ENCODE data around the gene EPHA2.
"Not testable (repeated sequence)": the region's sequence is repeated elsewhere in the genome, so short reads cannot be mapped to it uniquely, and the experiment has no call there.

Gene EPHA2

GRCh38 chr1:16172218-16172830, 16.5 kb upstream of the EPHA2 start:
- TF ChIP-seq TCF4 (CRISPR knock-in tag; IDR thresholded peaks at IDR 0.05; ENCODE audit: borderline replicate concordance) (no peak), ZFP30 (CRISPR knock-in tag; IDR thresholded peaks at IDR 0.05) (no peak), RARB (CRISPR knock-in tag; IDR thresholded peaks at IDR 0.05) (no peak), ZNF565 (CRISPR knock-in tag; conservative IDR thresholded peaks at IDR 0.05; ENCODE audit: low read depth) (no peak), ARNTL (CRISPR knock-in tag; IDR thresholded peaks at IDR 0.05; ENCODE audit: borderline replicate concordance, low read depth) (no peak), ESRRG (CRISPR knock-in tag; IDR thresholded peaks at IDR 0.05) (no peak), CSDC2 (CRISPR knock-in tag; IDR thresholded peaks at IDR 0.05) (no peak), PATZ1 (CRISPR knock-in tag; IDR thresholded peaks at IDR 0.05; ENCODE audit: borderline replicate concordance) (no peak), GLIS3 (CRISPR knock-in tag; IDR thresholded peaks at IDR 0.05) (no peak), TOX (CRISPR knock-in tag; IDR thresholded peaks at IDR 0.05; ENCODE audit: borderline replicate concordance) (no peak)
- no peak for ATAC-seq

GRCh38 chr1:16171314-16172151, 15.7 kb upstream of the EPHA2 start:
- ATAC-seq: no peak

GRCh38 chr1:16170283-16170673, 14.4 kb upstream of the EPHA2 start:
- no peak for TF ChIP-seq OSR1 (CRISPR knock-in tag; IDR thresholded peaks at IDR 0.05)
- TF ChIP-seq ZNF8 (CRISPR knock-in tag; IDR thresholded peaks at IDR 0.05): no peak
- no peak for TF ChIP-seq CSDC2 (CRISPR knock-in tag; IDR thresholded peaks at IDR 0.05)
- no peak for ATAC-seq

More at GRCh38 chr1:16171314-16172151, 15.7 kb upstream of the EPHA2 start:
- TF ChIP-seq PATZ1 (CRISPR knock-in tag; IDR thresholded peaks at IDR 0.05; ENCODE audit: borderline replicate concordance): no peak
- TF ChIP-seq TCF4 (CRISPR knock-in tag; IDR thresholded peaks at IDR 0.05; ENCODE audit: borderline replicate concordance): no peak

- TF ChIP-seq BACH2 (CRISPR knock-in tag; IDR thresholded peaks at IDR 0.05; ENCODE audit: borderline replicate concordance): no peak
- no peak for TF ChIP-seq POU6F1 (CRISPR knock-in tag; IDR thresholded peaks at IDR 0.05; ENCODE audit: borderline replicate concordance, low read depth)
- TF ChIP-seq PPARA (CRISPR knock-in tag; IDR thresholded peaks at IDR 0.05; ENCODE audit: borderline replicate concordance): no peak
- no peak for TF ChIP-seq PATZ1 (CRISPR knock-in tag; IDR thresholded peaks at IDR 0.05; ENCODE audit: borderline replicate concordance)
- no peak for TF ChIP-seq TOX (CRISPR knock-in tag; IDR thresholded peaks at IDR 0.05; ENCODE audit: borderline replicate concordance)
- TF ChIP-seq ZNF70 (CRISPR knock-in tag; IDR thresholded peaks at IDR 0.05): no peak
- TF ChIP-seq OSR1 (CRISPR knock-in tag; IDR thresholded peaks at IDR 0.05): no peak
- TF ChIP-seq ZFP30 (CRISPR knock-in tag; IDR thresholded peaks at IDR 0.05): no peak
- TF ChIP-seq ISL1 (CRISPR knock-in tag; IDR thresholded peaks at IDR 0.05): no peak
- no peak for TF ChIP-seq CSDC2 (CRISPR knock-in tag; IDR thresholded peaks at IDR 0.05)
- no peak for TF ChIP-seq CREB5 (CRISPR knock-in tag; IDR thresholded peaks at IDR 0.05; ENCODE audit: low read depth)
- TF ChIP-seq RARB (CRISPR knock-in tag; IDR thresholded peaks at IDR 0.05): no peak
- no peak for TF ChIP-seq CSRNP3 (CRISPR knock-in tag; IDR thresholded peaks at IDR 0.05)
- TF ChIP-seq TCF4 (CRISPR knock-in tag; IDR thresholded peaks at IDR 0.05; ENCODE audit: borderline replicate concordance): no peak
- no peak for TF ChIP-seq ESRRG (CRISPR knock-in tag; IDR thresholded peaks at IDR 0.05)
- no peak for TF ChIP-seq SNAI2 (CRISPR knock-in tag; IDR thresholded peaks at IDR 0.05)
- no peak for ATAC-seq
These were observed 12.9 kb upstream of the EPHA2 start for GRCh38 chr1:16168622-16169360.

GRCh38 chr1:16168144-16168495, 12.3 kb upstream of the EPHA2 start:
- ATAC-seq: not testable (repeated sequence)

All from SK-N-SH treated with all-trans-retinoic acid at 6 μM for 48 hours (cell line).